WTC11 (cell line): ENCODE data around the gene PMF1. TPM values are rescaled to one million over a fixed set of nuclear protein-coding genes. Genes with fewer than 3 reads are reported as not detected.
A peak's percentile ranks its signal among the peaks of the same experiment; 100 is the strongest.

Source experiments
- ATAC-seq: fragments of 200-7000 bp; cut with Tn5 transposase; 2 replicates; pipeline ENCODE4 v1.10.0; 2021; ENCODE audit warnings: mild to moderate bottlenecking, moderate library complexity
- CTCF ChIA-PET: fragments of 300-600 bp; sonication (Branson Sonifier 250); formaldehyde crosslinking; loops from one replicate; lab custom pipeline; 2021; ENCODE audit warnings: antibody characterized with exemption; lab: Charles Lee
- POLR2A ChIA-PET: fragments of 350-600 bp; sonication (Branson Sonifier 250); formaldehyde crosslinking; loops from one replicate; lab custom pipeline; 2021; ENCODE audit warnings: antibody characterized with exemption; lab: Charles Lee
- DNase-seq: peaks from one replicate; pipeline ENCODE4 v3.0.0; 2021; ENCODE audit warnings: low spot score
- H3K27ac Mint-ChIP-seq: 2 replicates; pipeline ENCODE4 v1.8.0; 2021; ENCODE audit warnings: mixed read lengths
- H3K27me3 Mint-ChIP-seq: 2 replicates; pipeline ENCODE4 v1.8.0; 2021; ENCODE audit warnings: low read depth, mild to moderate bottlenecking, moderate library complexity, mixed read lengths
- H3K36me3 Mint-ChIP-seq: 2 replicates; pipeline ENCODE4 v1.8.0; 2021; ENCODE audit warnings: mixed read lengths
- H3K4me1 Mint-ChIP-seq: 2 replicates; pipeline ENCODE4 v1.8.0; 2022; ENCODE audit warnings: mixed read lengths
- H3K4me3 Mint-ChIP-seq: 2 replicates; pipeline ENCODE4 v1.8.0; 2021; ENCODE audit warnings: mild to moderate bottlenecking, moderate library complexity, mixed read lengths
- H3K9me3 Mint-ChIP-seq: 2 replicates; pipeline ENCODE4 v1.8.0; 2021; ENCODE audit warnings: mixed read lengths
- CBFB ChIP-seq: sonication (generic); formaldehyde crosslinking; IDR thresholded peaks from 2 replicates; pipeline ENCODE4 v1.8.1; 2022; ENCODE audit warnings: mild to moderate bottlenecking, low read depth, missing genetic modification reagents
- CREB1 ChIP-seq: sonication (generic); formaldehyde crosslinking; IDR thresholded peaks from 2 replicates; pipeline ENCODE4 v1.8.0; 2023; ENCODE audit warnings: mild to moderate bottlenecking, missing genetic modification reagents
- ESRRA ChIP-seq: sonication (generic); formaldehyde crosslinking; IDR thresholded peaks from 2 replicates; pipeline ENCODE4 v1.8.1; 2022; ENCODE audit warnings: mild to moderate bottlenecking, missing genetic modification reagents, borderline replicate concordance
- JAZF1 ChIP-seq: fragments of 250-450 bp; sonication (Bioruptor Pico); IDR thresholded peaks from 2 replicates; pipeline ENCODE4 v1.9.0; 2021; ENCODE audit warnings: moderate library complexity, mild to moderate bottlenecking, inconsistent platforms
- NFYB ChIP-seq: sonication (generic); formaldehyde crosslinking; conservative IDR thresholded peaks from 2 replicates; pipeline ENCODE4 v1.8.0; 2022; ENCODE audit warnings: low read depth, missing genetic modification reagents
- NR2C2 ChIP-seq: sonication (generic); formaldehyde crosslinking; IDR thresholded peaks from 2 replicates; pipeline ENCODE4 v1.8.0; 2022; ENCODE audit warnings: mild to moderate bottlenecking, missing genetic modification reagents
- PRRX2 ChIP-seq: fragments of 250-450 bp; sonication (Bioruptor Pico); IDR thresholded peaks from 2 replicates; pipeline ENCODE4 v1.8.0; 2021; ENCODE audit warnings: mild to moderate bottlenecking
- TEAD1 ChIP-seq: sonication (generic); formaldehyde crosslinking; IDR thresholded peaks from 2 replicates; pipeline ENCODE4 v1.8.0; 2022; ENCODE audit warnings: mild to moderate bottlenecking, missing genetic modification reagents
- ZNF121 ChIP-seq: sonication (generic); formaldehyde crosslinking; IDR thresholded peaks from 2 replicates; pipeline ENCODE4 v1.8.0; 2023; ENCODE audit warnings: missing genetic modification reagents
- ZNF416 ChIP-seq: fragments of 250-450 bp; sonication (Bioruptor Pico); IDR thresholded peaks from 2 replicates; pipeline ENCODE4 v1.9.0; 2021; ENCODE audit warnings: mild to moderate bottlenecking, inconsistent platforms
- total RNA-seq: library from RNA; stranded (reverse); gene quantifications from 3 replicates; pipeline ENCODE4 v1.2.3, GENCODE V29; 2021
- TF ChIP-seq, protein P1 (sequence below): sonication (generic); formaldehyde crosslinking; IDR thresholded peaks from 2 replicates; pipeline ENCODE4 v1.8.1; 2022; ENCODE audit warnings: mild to moderate bottlenecking, moderate library complexity, missing genetic modification reagents
- TF ChIP-seq, protein P2 (sequence below): sonication (generic); formaldehyde crosslinking; IDR thresholded peaks from 2 replicates; pipeline ENCODE4 v1.8.1; 2023; ENCODE audit warnings: mild to moderate bottlenecking, missing genetic modification reagents, borderline replicate concordance
- TF ChIP-seq, protein P3 (sequence below): sonication (generic); formaldehyde crosslinking; conservative IDR thresholded peaks from 2 replicates; pipeline ENCODE4 v1.8.1; 2023; ENCODE audit warnings: mild to moderate bottlenecking, low read depth, missing genetic modification reagents, moderate library complexity
- TF ChIP-seq, protein P4 (sequence below): sonication (generic); formaldehyde crosslinking; IDR thresholded peaks from 2 replicates; pipeline ENCODE4 v1.8.1; 2023; ENCODE audit warnings: mild to moderate bottlenecking, moderate library complexity, missing genetic modification reagents
- TF ChIP-seq, protein P5 (sequence below): fragments of 250-450 bp; sonication (Bioruptor Pico); IDR thresholded peaks from 2 replicates; pipeline ENCODE4 v1.8.0; 2021; ENCODE audit warnings: mild to moderate bottlenecking
- TF ChIP-seq, protein P6 (sequence below): fragments of 250-450 bp; sonication (Bioruptor Pico); IDR thresholded peaks from 2 replicates; pipeline ENCODE4 v1.9.0; 2021; ENCODE audit warnings: moderate library complexity, mild to moderate bottlenecking, inconsistent platforms, borderline replicate concordance
- TF ChIP-seq, protein P7 (sequence below): sonication (generic); formaldehyde crosslinking; IDR thresholded peaks from 2 replicates; pipeline ENCODE4 v1.8.1; 2022; ENCODE audit warnings: low read depth, mild to moderate bottlenecking, moderate library complexity, missing genetic modification reagents, borderline replicate concordance

Gene PMF1
- total RNA-seq, 1 experiment from 2014 or later, result 129 TPM

DNA sequence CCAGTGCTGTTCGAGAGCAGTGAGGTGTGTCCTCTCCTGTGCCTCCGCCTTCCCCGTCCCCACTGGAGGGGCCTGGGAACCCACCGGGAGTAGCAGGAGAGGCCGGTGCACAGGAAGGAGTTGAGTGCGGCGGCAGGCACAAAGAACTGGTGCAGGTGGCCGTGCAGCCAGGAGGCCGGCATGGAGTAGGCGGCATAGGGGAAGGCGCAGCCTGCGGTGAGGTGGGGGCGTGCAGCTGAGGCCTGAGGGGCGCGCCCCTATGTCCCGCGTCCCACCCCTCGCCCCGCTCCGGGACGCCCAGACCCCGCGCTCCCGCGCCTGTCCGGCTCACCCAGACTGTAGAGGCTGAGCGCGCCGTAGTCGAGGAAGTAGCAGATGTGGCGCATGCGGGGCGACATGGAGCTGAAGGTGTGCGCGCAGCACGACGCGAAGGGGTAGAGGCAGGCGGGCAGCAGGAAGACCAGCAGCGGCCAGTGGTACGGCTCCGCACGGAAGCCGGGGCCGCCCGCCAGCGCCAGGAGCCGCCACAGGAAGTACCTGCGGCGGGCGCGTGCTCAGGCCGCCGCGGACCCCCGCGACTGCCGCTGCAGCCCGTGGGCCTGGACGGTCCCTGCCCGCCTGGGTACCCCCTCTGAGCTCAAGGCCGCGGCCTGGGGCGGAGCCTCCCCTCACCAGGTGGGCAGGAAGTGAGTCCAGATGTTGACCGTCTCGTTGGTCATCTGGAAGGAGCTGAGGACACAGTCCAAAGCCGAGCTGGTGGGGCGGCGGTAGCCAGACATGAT lies 32.8 kb downstream of the PMF1 start (continued):
- TF ChIP-seq, protein P1, sequence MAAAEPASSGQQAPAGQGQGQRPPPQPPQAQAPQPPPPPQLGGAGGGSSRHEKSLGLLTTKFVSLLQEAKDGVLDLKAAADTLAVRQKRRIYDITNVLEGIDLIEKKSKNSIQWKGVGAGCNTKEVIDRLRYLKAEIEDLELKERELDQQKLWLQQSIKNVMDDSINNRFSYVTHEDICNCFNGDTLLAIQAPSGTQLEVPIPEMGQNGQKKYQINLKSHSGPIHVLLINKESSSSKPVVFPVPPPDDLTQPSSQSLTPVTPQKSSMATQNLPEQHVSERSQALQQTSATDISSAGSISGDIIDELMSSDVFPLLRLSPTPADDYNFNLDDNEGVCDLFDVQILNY, result 0 out of 2 replicates have a peak, but pooled peaks have one; percentile 77
- TF ChIP-seq ZNF416 (CRISPR knock-in tag), result 0 out of 2 replicates have a peak, but pooled peaks have one; percentile 4
- no peak; the same call in 1 of the 2 replicates for TF ChIP-seq PRRX2 (CRISPR knock-in tag)
- TF ChIP-seq JAZF1 (CRISPR knock-in tag), result no peak
- TF ChIP-seq, protein P2, sequence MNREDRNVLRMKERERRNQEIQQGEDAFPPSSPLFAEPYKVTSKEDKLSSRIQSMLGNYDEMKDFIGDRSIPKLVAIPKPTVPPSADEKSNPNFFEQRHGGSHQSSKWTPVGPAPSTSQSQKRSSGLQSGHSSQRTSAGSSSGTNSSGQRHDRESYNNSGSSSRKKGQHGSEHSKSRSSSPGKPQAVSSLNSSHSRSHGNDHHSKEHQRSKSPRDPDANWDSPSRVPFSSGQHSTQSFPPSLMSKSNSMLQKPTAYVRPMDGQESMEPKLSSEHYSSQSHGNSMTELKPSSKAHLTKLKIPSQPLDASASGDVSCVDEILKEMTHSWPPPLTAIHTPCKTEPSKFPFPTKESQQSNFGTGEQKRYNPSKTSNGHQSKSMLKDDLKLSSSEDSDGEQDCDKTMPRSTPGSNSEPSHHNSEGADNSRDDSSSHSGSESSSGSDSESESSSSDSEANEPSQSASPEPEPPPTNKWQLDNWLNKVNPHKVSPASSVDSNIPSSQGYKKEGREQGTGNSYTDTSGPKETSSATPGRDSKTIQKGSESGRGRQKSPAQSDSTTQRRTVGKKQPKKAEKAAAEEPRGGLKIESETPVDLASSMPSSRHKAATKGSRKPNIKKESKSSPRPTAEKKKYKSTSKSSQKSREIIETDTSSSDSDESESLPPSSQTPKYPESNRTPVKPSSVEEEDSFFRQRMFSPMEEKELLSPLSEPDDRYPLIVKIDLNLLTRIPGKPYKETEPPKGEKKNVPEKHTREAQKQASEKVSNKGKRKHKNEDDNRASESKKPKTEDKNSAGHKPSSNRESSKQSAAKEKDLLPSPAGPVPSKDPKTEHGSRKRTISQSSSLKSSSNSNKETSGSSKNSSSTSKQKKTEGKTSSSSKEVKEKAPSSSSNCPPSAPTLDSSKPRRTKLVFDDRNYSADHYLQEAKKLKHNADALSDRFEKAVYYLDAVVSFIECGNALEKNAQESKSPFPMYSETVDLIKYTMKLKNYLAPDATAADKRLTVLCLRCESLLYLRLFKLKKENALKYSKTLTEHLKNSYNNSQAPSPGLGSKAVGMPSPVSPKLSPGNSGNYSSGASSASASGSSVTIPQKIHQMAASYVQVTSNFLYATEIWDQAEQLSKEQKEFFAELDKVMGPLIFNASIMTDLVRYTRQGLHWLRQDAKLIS, result no peak
- no peak for TF ChIP-seq ZNF121
- TF ChIP-seq CREB1 (CRISPR knock-in tag), result no peak
- TF ChIP-seq, protein P3, sequence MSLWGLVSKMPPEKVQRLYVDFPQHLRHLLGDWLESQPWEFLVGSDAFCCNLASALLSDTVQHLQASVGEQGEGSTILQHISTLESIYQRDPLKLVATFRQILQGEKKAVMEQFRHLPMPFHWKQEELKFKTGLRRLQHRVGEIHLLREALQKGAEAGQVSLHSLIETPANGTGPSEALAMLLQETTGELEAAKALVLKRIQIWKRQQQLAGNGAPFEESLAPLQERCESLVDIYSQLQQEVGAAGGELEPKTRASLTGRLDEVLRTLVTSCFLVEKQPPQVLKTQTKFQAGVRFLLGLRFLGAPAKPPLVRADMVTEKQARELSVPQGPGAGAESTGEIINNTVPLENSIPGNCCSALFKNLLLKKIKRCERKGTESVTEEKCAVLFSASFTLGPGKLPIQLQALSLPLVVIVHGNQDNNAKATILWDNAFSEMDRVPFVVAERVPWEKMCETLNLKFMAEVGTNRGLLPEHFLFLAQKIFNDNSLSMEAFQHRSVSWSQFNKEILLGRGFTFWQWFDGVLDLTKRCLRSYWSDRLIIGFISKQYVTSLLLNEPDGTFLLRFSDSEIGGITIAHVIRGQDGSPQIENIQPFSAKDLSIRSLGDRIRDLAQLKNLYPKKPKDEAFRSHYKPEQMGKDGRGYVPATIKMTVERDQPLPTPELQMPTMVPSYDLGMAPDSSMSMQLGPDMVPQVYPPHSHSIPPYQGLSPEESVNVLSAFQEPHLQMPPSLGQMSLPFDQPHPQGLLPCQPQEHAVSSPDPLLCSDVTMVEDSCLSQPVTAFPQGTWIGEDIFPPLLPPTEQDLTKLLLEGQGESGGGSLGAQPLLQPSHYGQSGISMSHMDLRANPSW (CRISPR knock-in tag), result no peak
- TF ChIP-seq, protein P4, sequence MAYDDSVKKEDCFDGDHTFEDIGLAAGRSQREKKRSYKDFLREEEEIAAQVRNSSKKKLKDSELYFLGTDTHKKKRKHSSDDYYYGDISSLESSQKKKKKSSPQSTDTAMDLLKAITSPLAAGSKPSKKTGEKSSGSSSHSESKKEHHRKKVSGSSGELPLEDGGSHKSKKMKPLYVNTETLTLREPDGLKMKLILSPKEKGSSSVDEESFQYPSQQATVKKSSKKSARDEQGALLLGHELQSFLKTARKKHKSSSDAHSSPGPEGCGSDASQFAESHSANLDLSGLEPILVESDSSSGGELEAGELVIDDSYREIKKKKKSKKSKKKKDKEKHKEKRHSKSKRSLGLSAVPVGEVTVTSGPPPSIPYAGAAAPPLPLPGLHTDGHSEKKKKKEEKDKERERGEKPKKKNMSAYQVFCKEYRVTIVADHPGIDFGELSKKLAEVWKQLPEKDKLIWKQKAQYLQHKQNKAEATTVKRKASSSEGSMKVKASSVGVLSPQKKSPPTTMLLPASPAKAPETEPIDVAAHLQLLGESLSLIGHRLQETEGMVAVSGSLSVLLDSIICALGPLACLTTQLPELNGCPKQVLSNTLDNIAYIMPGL, result no peak; the same call in 1 of the 2 replicates
- TF ChIP-seq, protein P5, sequence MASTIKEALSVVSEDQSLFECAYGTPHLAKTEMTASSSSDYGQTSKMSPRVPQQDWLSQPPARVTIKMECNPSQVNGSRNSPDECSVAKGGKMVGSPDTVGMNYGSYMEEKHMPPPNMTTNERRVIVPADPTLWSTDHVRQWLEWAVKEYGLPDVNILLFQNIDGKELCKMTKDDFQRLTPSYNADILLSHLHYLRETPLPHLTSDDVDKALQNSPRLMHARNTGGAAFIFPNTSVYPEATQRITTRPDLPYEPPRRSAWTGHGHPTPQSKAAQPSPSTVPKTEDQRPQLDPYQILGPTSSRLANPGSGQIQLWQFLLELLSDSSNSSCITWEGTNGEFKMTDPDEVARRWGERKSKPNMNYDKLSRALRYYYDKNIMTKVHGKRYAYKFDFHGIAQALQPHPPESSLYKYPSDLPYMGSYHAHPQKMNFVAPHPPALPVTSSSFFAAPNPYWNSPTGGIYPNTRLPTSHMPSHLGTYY, result no peak; the same call in 1 of the 2 replicates

DNA sequence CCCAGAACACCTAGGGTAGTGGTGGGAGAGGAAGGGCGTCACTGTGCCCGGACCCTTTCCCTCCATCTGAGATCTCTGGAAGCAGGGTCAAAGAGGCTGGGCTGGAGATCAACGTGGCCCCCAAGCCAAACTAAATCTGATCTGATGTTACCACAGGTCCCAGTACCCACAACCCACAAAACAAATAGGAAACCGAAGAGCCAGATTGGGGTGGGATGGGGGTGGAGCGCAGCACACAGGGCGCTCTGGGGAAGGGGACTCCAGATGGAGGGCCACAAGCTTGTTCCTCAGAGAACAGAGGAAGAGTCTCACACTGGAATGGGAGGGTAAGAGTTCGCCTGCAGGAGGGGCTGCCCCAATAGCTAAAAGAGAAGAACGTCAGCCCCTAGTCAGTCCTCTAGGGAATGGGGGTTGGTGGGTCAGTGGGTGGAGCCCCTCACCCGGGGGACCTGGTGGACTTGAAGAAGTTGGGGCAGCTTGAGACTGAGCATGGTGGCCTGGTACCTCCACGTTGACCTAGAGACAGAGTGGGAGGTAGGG lies 33.5 kb downstream of the PMF1 start:
- no peak for DNase-seq
- Mint-ChIP-seq H3K27me3 (peaks cover 4% of the 10 kb centered on the region), H3K4me1 (peaks cover 22% of the 10 kb centered on the region), H3K4me3 (peak overlapping the region; percentile 57), H3K27ac (no peak overlapping the region), H3K36me3 (peaks cover 17% of the 10 kb centered on the region), H3K9me3 (no peaks in the 10 kb centered on the region)
- ChIA-PET CTCF (interaction anchor here (0.7 to 5.1 kb wide), 15 partner anchors 12 to 199 kb away, joined by 3 to 84 read pairs (median 5); partner anchors contain the start of genes PMF1 and SMG5), POLR2A (interaction anchor here (1.0 to 1.5 kb wide), 3 partner anchors 13 to 105 kb away, joined by 4 to 7 read pairs (median 5); partner anchors contain the start of gene SMG5)
- ATAC-seq, result no peak
- TF ChIP-seq NR2C2, result no peak
- no peak for TF ChIP-seq NFYB (CRISPR knock-in tag)
- no peak for TF ChIP-seq CBFB (CRISPR knock-in tag)
- TF ChIP-seq, protein P6, sequence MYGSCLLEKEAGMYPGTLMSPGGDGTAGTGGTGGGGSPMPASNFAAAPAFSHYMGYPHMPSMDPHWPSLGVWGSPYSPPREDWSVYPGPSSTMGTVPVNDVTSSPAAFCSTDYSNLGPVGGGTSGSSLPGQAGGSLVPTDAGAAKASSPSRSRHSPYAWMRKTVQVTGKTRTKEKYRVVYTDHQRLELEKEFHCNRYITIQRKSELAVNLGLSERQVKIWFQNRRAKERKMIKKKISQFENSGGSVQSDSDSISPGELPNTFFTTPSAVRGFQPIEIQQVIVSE (CRISPR knock-in tag), result no peak
- TF ChIP-seq, protein P7, sequence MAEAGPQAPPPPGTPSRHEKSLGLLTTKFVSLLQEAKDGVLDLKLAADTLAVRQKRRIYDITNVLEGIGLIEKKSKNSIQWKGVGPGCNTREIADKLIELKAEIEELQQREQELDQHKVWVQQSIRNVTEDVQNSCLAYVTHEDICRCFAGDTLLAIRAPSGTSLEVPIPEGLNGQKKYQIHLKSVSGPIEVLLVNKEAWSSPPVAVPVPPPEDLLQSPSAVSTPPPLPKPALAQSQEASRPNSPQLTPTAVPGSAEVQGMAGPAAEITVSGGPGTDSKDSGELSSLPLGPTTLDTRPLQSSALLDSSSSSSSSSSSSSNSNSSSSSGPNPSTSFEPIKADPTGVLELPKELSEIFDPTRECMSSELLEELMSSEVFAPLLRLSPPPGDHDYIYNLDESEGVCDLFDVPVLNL (CRISPR knock-in tag), result no peak
- no peak for TF ChIP-seq CREB1 (CRISPR knock-in tag)
- no peak for TF ChIP-seq TEAD1
- TF ChIP-seq ESRRA (CRISPR knock-in tag), result no peak
- TF ChIP-seq, protein P4, result no peak
